SK-N-SH treated with all-trans-retinoic acid at 6 μM for 48 hours (cell line): ENCODE data around the gene TNRC6B.

Experiments used
- ARNTL ChIP-seq: fragments of 450-650 bp; formaldehyde crosslinking; IDR thresholded peaks from 2 replicates; pipeline ENCODE4 v1.5.0; 2020; ENCODE audit warnings: low read depth, mild to moderate bottlenecking, moderate library complexity, borderline replicate concordance
- ISL1 ChIP-seq: fragments of 250-450 bp; sonication (Bioruptor Pico); IDR thresholded peaks from 2 replicates; pipeline ENCODE4 v2.1.2; 2022; ENCODE audit warnings: mild to moderate bottlenecking, moderate library complexity
- ZNF8 ChIP-seq: fragments of 450-650 bp; formaldehyde crosslinking; IDR thresholded peaks from 2 replicates; pipeline ENCODE4 v1.5.0; 2020; ENCODE audit warnings: mild to moderate bottlenecking, moderate library complexity
- TF ChIP-seq, protein P1 (sequence below): fragments of 250-450 bp; sonication (Bioruptor Pico); IDR thresholded peaks from 2 replicates; pipeline ENCODE4 v1.5.1; 2020; ENCODE audit warnings: low read depth, mild to moderate bottlenecking, moderate library complexity

DNA sequence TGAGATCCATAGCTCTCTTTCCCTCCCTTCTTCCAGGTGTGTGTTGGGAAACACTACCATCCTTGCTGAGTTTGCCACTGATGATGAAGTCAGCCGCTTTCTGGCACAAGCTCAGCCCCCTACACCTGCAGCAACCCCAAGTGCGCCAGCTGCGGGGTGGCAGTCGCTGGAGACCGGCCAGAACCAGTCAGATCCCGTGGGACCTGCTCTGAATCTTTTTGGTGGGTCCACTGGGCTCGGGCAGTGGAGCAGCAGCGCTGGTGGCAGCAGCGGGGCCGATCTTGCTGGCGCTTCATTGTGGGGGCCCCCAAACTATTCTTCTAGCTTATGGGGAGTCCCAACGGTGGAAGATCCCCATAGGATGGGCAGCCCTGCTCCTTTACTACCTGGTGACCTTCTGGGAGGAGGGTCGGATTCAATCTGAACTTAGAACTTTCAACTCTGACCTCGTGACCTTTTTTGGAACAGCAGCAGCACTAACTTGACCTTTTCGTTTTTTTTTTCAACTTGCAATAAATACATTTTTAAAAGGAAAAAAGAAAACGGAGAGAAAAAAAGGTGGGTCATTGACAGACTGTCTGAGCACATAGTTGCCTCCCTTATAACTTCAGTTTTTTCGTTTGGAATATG lies 145.2 kb downstream of the TNRC6B start:
- TF ChIP-seq, protein P1, sequence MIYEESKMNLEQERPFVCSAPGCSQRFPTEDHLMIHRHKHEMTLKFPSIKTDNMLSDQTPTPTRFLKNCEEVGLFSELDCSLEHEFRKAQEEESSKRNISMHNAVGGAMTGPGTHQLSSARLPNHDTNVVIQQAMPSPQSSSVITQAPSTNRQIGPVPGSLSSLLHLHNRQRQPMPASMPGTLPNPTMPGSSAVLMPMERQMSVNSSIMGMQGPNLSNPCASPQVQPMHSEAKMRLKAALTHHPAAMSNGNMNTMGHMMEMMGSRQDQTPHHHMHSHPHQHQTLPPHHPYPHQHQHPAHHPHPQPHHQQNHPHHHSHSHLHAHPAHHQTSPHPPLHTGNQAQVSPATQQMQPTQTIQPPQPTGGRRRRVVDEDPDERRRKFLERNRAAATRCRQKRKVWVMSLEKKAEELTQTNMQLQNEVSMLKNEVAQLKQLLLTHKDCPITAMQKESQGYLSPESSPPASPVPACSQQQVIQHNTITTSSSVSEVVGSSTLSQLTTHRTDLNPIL, result no peak
- TF ChIP-seq ZNF8 (CRISPR knock-in tag), result no peak
- no peak for TF ChIP-seq ARNTL
- TF ChIP-seq ISL1 (CRISPR knock-in tag), result no peak
